Cardiac fibroblast (primary cell): ENCODE data around the gene PDIA2.
"Not testable (repeated sequence)": the region's sequence is repeated elsewhere in the genome, so short reads cannot be mapped to it uniquely, and the experiment has no call there.

Source experiments
- DNase-seq, 2 donors: peaks; one replicate each; pipeline versions ENCODE4 v3.0.0 to v3.0.0-alpha.2; 2010; ENCODE audit warnings: low read depth in 2 of 2
- H3K4me3 ChIP-seq, 2 donors: replicated peaks in 1 of 2; 1 replicate in 1 of 2; 2 replicates in 1 of 2; pipeline ENCODE4 v1.5.1; 2011; ENCODE audit warnings: low read depth in 2 of 2, low read length in 2 of 2, mild to moderate bottlenecking in 2 of 2, moderate library complexity in 1 of 2
- TF ChIP-seq, protein P1 (sequence below): IDR thresholded peaks from one replicate; pipeline ENCODE4 v1.5.1; 2011; ENCODE audit warnings: low read depth, mild to moderate bottlenecking, low read length, inconsistent platforms

The PDIA2 gene

DNA sequence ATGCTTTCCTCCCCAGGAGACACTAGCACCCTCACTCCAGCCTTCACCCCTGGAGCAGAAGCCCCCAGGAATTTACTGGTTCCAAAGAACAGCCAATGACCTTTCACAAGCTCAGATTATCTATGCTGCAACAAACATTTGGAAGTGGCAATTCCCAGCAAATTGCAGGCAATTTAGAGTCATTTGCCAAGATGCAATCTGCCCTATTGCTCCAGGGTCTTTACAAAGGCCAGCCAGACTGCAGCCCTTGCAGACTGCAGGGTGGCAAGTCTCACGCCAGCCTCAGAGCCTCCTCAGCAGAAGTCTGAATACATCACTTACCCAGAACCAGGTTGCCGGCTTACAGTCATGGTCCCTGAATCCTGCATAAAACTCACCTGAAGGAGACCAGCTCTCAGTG lies 47.8 kb downstream of the PDIA2 start:
- TF ChIP-seq, protein P1, sequence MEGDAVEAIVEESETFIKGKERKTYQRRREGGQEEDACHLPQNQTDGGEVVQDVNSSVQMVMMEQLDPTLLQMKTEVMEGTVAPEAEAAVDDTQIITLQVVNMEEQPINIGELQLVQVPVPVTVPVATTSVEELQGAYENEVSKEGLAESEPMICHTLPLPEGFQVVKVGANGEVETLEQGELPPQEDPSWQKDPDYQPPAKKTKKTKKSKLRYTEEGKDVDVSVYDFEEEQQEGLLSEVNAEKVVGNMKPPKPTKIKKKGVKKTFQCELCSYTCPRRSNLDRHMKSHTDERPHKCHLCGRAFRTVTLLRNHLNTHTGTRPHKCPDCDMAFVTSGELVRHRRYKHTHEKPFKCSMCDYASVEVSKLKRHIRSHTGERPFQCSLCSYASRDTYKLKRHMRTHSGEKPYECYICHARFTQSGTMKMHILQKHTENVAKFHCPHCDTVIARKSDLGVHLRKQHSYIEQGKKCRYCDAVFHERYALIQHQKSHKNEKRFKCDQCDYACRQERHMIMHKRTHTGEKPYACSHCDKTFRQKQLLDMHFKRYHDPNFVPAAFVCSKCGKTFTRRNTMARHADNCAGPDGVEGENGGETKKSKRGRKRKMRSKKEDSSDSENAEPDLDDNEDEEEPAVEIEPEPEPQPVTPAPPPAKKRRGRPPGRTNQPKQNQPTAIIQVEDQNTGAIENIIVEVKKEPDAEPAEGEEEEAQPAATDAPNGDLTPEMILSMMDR: no peak
- no peak overlapping the region for H3K4me3 ChIP-seq
- no peak for DNase-seq

DNA sequence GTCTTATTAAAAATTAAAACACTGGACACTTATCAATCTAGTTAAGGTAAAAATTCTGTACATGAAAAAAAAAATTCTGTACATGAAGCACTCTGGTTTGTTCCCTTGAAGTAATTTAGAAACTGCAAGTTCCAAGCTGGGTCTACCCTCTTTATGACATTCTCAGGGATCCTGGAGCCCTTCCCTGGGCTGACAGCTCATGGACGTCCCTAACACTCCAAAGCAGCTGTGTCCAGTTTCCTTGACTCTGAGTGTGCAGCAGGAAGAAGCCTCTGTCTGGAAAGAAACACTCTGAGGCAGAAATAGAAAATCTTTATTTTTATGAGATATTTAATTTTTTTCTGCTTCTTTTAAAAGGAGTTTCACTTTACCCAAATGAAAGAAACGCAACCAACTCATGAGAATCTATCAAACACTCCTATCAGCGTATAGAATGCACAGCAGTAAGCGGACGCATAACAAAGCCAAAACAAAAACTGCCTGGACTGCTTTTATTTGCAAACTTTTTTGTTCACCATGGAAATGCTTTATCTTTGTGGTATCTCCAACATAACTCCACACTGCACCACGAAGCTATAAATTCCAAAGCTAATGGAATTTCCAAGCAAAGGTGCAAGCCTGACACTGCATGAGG lies 48.3 kb downstream of the PDIA2 start:
- peak in 1 of 2 donors; percentile 62 for DNase-seq
- H3K4me3 ChIP-seq: not testable (repeated sequence)

DNA sequence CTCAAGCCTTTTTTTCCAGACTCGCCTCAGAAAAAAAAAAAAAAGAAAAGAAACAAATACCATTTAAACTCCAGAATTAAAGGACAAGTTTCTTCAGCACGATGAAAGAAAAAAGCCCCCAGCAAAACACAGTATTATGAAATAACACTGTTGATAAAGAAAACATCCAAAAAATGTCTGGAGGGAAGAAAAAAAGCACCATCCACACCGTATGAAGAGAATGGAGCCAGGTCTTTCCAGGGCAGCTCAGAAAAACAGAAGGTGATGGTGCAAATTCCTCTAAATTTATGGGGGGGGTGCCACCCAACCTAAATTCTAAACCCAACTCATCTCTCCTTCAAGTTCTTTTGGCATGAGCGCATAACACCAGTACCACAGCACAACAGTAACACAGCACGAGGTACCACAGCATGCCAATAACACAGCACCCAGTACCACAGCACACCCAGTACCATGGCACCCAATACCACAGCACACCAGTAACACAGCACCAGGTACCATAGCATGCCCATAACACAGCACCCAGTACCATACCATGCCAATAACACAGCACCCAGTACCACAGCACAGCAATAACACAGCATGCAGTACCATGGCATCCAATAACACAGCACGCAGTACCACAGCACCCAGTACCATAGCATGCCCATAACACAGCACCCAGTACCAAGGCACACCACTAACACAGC lies 50.6 kb downstream of the PDIA2 start:
- TF ChIP-seq, protein P1: no peak
- no peak overlapping the region for H3K4me3 ChIP-seq
- DNase-seq: peak in 1 of 2 donors; percentile 59

DNA sequence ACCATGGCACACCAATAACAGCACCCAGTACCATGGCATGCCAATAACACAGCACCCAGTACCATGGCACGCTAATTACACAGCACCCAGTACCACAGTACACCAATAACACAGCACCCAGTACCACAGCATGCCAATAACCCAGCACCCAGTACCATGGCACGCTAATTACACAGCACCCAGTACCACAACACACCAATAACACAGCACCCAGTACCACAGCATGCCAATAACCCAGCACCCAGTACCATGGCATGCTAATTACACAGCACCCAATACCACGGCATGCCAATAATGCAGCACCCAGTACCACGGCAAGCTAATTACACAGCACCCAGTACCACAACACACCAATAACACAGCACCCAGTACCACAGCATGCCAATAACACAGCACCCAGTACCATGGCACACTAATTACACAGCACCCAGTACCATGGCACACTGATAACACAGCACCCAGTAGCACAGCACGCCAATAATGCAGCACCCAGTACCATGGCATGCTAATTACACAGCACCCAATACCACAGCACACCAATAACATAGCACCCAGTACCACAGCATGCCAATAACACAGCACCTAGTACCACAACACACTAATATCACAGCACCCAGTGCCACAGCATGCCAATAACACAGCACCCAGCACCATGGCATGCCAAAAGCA lies 51.3 kb downstream of the PDIA2 start:
- DNase-seq, H3K4me3 ChIP-seq: not testable (repeated sequence)

DNA sequence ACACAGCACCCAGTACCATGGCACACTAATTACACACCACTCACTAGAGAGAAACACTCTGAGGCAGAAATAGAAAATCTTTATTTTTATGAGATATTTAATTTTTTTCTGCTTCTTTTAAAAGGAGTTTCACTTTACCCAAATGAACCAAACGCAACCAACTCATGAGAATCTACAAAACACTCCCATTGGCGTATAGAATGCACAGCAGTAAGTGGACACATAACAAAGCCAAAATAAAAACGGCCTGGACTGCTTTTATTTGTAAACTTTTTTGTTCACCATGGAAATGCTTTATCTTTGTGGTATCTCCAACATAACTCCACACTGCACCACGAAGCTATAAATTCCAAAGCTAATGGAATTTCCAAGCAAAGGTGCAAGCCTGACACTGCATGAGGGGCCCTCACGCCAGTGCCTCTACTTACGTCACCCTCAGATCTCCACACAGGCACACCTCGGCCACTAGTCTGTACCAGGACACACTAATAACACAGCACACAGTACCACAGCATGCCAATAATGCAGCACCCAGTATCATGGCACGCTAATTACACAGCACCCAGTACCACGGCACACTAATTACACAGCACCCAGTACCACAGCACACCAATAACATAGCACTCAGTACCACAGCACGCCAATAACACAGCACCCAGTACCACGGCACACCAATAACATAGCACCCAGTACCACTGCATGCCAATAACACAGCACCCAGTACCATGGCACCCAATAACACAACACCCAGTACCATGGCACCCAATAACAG lies 52.1 kb downstream of the PDIA2 start:
- H3K4me3 ChIP-seq: not testable (repeated sequence)
- DNase-seq: peak in 1 of 2 donors; percentile 32

DNA sequence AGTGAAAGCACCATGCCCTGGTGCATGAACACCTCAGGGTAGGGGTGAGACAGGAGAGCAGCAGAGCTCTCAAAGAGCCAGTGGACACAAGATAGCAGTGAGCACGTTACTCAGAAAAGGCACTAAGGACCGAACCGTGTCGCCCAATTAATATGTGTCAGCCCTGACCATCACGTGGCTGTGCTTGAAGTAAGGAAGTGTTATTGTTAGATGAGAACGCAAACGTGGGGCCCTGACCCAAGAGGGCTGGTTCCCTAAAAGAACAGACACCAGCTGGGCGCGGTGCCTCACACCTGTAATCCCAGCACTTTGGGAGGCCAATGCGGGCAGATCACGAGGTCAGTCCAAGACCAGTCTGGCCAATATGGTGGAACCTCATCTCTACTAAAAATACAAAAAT lies 53.3 kb downstream of the PDIA2 start:
- TF ChIP-seq, protein P1: no peak
- no peak for DNase-seq
- H3K4me3 ChIP-seq: no peak overlapping the region
